Endothelial cell of umbilical vein (primary cell): ENCODE results near the gene XYLT1. TPM values are rescaled to one million over a fixed set of nuclear protein-coding genes. Genes with fewer than 3 reads are reported as not detected.
A peak's percentile ranks its signal among the peaks of the same experiment; 100 is the strongest.

Experiments
- BruUV-seq: library from RNA; stranded (reverse); fragments of 400-500 nt; replicated peaks from 2 replicates; lab custom pipeline; 2021; lab: Mats Ljungman, UMichigan
- CTCF ChIA-PET: fragments of 300-600, 350-600 bp; sonication (Branson Sonifier 250); formaldehyde crosslinking; loops from one replicate; lab custom pipeline; 2021; ENCODE audit warnings: antibody characterized with exemption, inconsistent platforms; lab: Charles Lee
- POLR2A ChIA-PET: fragments of 300-600, 350-600 bp; sonication (Branson Sonifier 250); formaldehyde crosslinking; loops from one replicate; lab custom pipeline; 2021; ENCODE audit warnings: antibody characterized with exemption, inconsistent platforms; lab: Charles Lee
- DNase-seq: peaks from one replicate; pipeline ENCODE4 v3.0.0-alpha.2; 2011; ENCODE audit warnings: low read depth, low spot score
- FAIRE-seq: peaks from 2 replicates; lab custom pipeline; 2011; peaks lifted over from hg19 to GRCh38; lab: Jason Lieb, UNC
- H2AFZ ChIP-seq: 2 replicates; pipeline ENCODE4 v1.6.0; 2012; ENCODE audit warnings: low read depth, low read length, control low read depth, inconsistent platforms
- H3K27ac ChIP-seq: 2 replicates; pipeline ENCODE4 v1.5.1; 2011; ENCODE audit warnings: low read depth, mild to moderate bottlenecking, control low read depth, low read length, moderate library complexity; ENCODE audit not compliant: insufficient read depth
- H3K27me3 ChIP-seq, 2 experiments: 2 replicates each; pipeline versions ENCODE4 v1.6.0 to v1.6.1; 2011; ENCODE audit warnings: low read length in 2 of 2, mixed read lengths in 1 of 2; ENCODE audit not compliant: control insufficient read depth in 2 of 2, insufficient read depth in 2 of 2
- H3K36me3 ChIP-seq, 2 experiments: 2 replicates in 1 of 2; 3 replicates in 1 of 2; pipeline ENCODE4 v1.5.1; 2011; ENCODE audit warnings: low read length in 2 of 2, mild to moderate bottlenecking in 1 of 2, moderate library complexity in 1 of 2; ENCODE audit not compliant: control insufficient read depth in 2 of 2, insufficient read depth in 2 of 2; ENCODE audit errors: extremely low read depth in 1 of 2
- H3K4me1 ChIP-seq: 3 replicates; pipeline ENCODE4 v1.5.1; 2011; ENCODE audit warnings: mild to moderate bottlenecking, low read length; ENCODE audit not compliant: control insufficient read depth, insufficient read depth; ENCODE audit errors: extremely low read depth
- H3K4me2 ChIP-seq: 2 replicates; pipeline ENCODE4 v1.6.1; 2011; ENCODE audit warnings: low read length, control low read depth, mixed read lengths; ENCODE audit not compliant: insufficient read depth
- H3K4me3 ChIP-seq, 3 experiments: fragments of 200-600 bp in 1 of 3; sonication (generic), shearing (Covaris generic) in 1 of 3; replicated peaks in 1 of 3; 2 replicates each; pipeline ENCODE4 v1.5.1; 2011 to 2016; ENCODE audit warnings: control low read depth in 3 of 3, low read length in 3 of 3, mild to moderate bottlenecking in 2 of 3, inconsistent platforms in 1 of 3, low read depth in 1 of 3, moderate library complexity in 1 of 3; ENCODE audit not compliant: insufficient read depth in 1 of 3
- H3K79me2 ChIP-seq: 2 replicates; pipeline ENCODE4 v1.6.0; 2012; ENCODE audit warnings: low read length, inconsistent platforms; ENCODE audit not compliant: control insufficient read depth, insufficient read depth
- H3K9ac ChIP-seq: replicated peaks from 2 replicates; pipeline ENCODE3; 2011; ENCODE audit warnings: low read length, control low read depth; ENCODE audit not compliant: insufficient read depth; ENCODE audit errors: extremely low read depth
- H3K9me1 ChIP-seq: replicated peaks from 3 replicates; pipeline ENCODE4 v1.6.0; 2011; ENCODE audit warnings: mild to moderate bottlenecking, low read length; ENCODE audit not compliant: control insufficient read depth, insufficient read depth; ENCODE audit errors: extremely low read depth
- H3K9me3 ChIP-seq: replicated peaks from 2 replicates; pipeline ENCODE4 v1.5.1; 2012; ENCODE audit warnings: low read length, inconsistent platforms; ENCODE audit not compliant: control insufficient read depth, insufficient read depth
- H4K20me1 ChIP-seq: replicated peaks from 2 replicates; pipeline ENCODE3; 2011; ENCODE audit warnings: mild to moderate bottlenecking, low read length; ENCODE audit not compliant: control insufficient read depth, insufficient read depth; ENCODE audit errors: extremely low read depth
- EZH2 ChIP-seq: IDR thresholded peaks from 2 replicates; pipeline ENCODE4 v1.6.1; 2012; ENCODE audit warnings: borderline replicate concordance, low read depth, mild to moderate bottlenecking, moderate library complexity, low read length, inconsistent platforms; ENCODE audit not compliant: severe bottlenecking
- FOS ChIP-seq: IDR thresholded peaks from 2 replicates; pipeline ENCODE4 v1.6.1; 2011; ENCODE audit warnings: mild to moderate bottlenecking, low read length, moderate library complexity, borderline replicate concordance; ENCODE audit not compliant: insufficient read depth
- GATA2 ChIP-seq: IDR thresholded peaks from 2 replicates; pipeline ENCODE4 v1.7.0; 2011; ENCODE audit warnings: low read depth, mild to moderate bottlenecking, moderate library complexity, mixed read lengths, low read length; ENCODE audit not compliant: insufficient read length, insufficient read depth
- JUN ChIP-seq: IDR thresholded peaks from 2 replicates; pipeline ENCODE4 v1.6.1; 2011; ENCODE audit warnings: borderline replicate concordance, low read depth; ENCODE audit not compliant: insufficient read length, insufficient read depth
- MYC ChIP-seq: IDR thresholded peaks from one replicate; pipeline ENCODE4 v1.6.1; 2011; ENCODE audit warnings: mild to moderate bottlenecking, low read depth, low read length
- POLR2A ChIP-seq: IDR thresholded peaks from 2 replicates; pipeline ENCODE4 v1.6.1; 2012; ENCODE audit warnings: low read depth, mild to moderate bottlenecking, control low read depth, low read length
- POLR2AphosphoS5 ChIP-seq: IDR thresholded peaks from 2 replicates; pipeline ENCODE4 v1.6.1; 2012; ENCODE audit warnings: low read depth, mild to moderate bottlenecking, control low read depth, low read length, moderate library complexity; ENCODE audit not compliant: insufficient read depth
- dilution Hi-C: fragments of 300-500 bp; cut with MboI; formaldehyde crosslinking; loops from one replicate; pipeline ENCODE4 v1.15.0; 2019; ENCODE audit warnings: low sequenced_read_pairs; ENCODE audit not compliant: extremely low pct_ligation_motif_present
- intact Hi-C: fragments of 100-400 bp; cut with micrococcal nuclease; formaldehyde crosslinking; loops from one replicate; pipeline ENCODE4 v1.10.0; 2022
- polyA plus RNA-seq, 4 experiments: library from polyadenylated mRNA; depleted of rRNA in 3 of 4; stranded (reverse) in 3 of 4; unstranded in 1 of 4; fragments of >200 nt; gene quantifications; 2 replicates each; pipeline versions ENCODE4 v1.2.1 to v1.2.3, GENCODE V29; 2011 to 2012; ENCODE audit warnings: missing spikeins in 1 of 4
- total RNA-seq: library from RNA; stranded (reverse); gene quantifications from 2 replicates; pipeline ENCODE4 v1.2.3, GENCODE V29; 2021
- TF ChIP-seq, protein P1 (sequence below): IDR thresholded peaks from 2 replicates; pipeline ENCODE4 v1.6.1; 2011; ENCODE audit not compliant: insufficient read depth, insufficient read length
- TF ChIP-seq, protein P2 (sequence below), 2 donors: IDR thresholded peaks; 1 replicate in 1 of 2; 2 replicates in 1 of 2; pipeline ENCODE4 v1.5.1; 2011; ENCODE audit warnings: low read length in 2 of 2, mild to moderate bottlenecking in 2 of 2, moderate library complexity in 2 of 2, control low read depth in 1 of 2, inconsistent platforms in 1 of 2, low read depth in 1 of 2; ENCODE audit not compliant: insufficient read depth in 1 of 2; ENCODE audit errors: extremely low read depth in 1 of 2

Gene XYLT1
- total and polyA plus RNA-seq, 2 donors (not counting 3 experiments of a cell fraction or from before 2014, with no cell fraction given) = 0.63 to 2.9 TPM

DNA sequence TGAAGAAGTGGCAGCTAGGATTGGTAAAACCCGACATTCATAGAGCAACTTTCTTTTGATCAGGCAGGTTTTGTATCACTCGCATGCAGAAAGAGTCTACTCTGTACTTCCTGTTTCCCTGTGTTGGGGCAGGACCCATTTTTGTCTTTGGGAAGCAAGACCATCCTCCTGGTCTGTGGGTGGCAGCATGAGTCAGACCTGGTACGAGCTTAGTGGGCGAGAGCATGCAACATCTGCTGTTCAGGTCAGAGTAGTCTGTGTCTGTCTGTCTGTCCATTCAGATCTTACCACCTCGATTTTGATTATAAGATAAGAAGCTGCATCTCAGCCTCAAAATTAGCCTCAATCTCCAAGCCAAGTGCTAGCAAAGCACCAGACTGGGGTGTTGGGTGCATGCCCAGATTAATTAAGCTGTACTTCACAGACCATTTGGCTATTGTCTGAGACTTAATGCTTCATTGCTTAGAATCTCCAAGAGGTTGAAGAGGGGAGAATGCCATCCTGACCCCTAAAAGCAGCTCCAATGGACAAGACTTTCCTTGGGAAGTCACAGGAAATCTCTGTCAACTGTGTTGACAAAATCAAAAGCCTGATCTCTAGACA lies 110.9 kb downstream of the XYLT1 start:
- CTCF ChIA-PET = no interaction called here
- H3K36me3 ChIP-seq = no peaks in the 10 kb centered on the region
- dilution Hi-C loops = no loop called here
- H3K4me1 ChIP-seq = peaks cover 24% of the 10 kb centered on the region
- no peaks in the 10 kb centered on the region for H3K9me1 ChIP-seq
- no peak overlapping the region for H3K27ac ChIP-seq
- no peaks in the 10 kb centered on the region for H3K27me3 ChIP-seq
- no peak overlapping the region for H3K4me2 ChIP-seq
- H3K79me2 ChIP-seq = no peaks in the 10 kb centered on the region
- H3K4me3 ChIP-seq = no peak overlapping the region
- H3K9ac ChIP-seq = no peak overlapping the region
- intact Hi-C loops = loop anchor here (2.0 to 10.0 kb wide), 2 partner anchors 37 to 105 kb away; no protein-coding TSS in a partner anchor
- no peak for TF ChIP-seq EZH2
- TF ChIP-seq MYC = no peak
- TF ChIP-seq, protein P1, sequence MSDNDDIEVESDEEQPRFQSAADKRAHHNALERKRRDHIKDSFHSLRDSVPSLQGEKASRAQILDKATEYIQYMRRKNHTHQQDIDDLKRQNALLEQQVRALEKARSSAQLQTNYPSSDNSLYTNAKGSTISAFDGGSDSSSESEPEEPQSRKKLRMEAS = no peak
- no peak for TF ChIP-seq POLR2A
- TF ChIP-seq, protein P2, sequence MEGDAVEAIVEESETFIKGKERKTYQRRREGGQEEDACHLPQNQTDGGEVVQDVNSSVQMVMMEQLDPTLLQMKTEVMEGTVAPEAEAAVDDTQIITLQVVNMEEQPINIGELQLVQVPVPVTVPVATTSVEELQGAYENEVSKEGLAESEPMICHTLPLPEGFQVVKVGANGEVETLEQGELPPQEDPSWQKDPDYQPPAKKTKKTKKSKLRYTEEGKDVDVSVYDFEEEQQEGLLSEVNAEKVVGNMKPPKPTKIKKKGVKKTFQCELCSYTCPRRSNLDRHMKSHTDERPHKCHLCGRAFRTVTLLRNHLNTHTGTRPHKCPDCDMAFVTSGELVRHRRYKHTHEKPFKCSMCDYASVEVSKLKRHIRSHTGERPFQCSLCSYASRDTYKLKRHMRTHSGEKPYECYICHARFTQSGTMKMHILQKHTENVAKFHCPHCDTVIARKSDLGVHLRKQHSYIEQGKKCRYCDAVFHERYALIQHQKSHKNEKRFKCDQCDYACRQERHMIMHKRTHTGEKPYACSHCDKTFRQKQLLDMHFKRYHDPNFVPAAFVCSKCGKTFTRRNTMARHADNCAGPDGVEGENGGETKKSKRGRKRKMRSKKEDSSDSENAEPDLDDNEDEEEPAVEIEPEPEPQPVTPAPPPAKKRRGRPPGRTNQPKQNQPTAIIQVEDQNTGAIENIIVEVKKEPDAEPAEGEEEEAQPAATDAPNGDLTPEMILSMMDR (IDR thresholded peaks at IDR 0.05; ENCODE audit: extremely low read depth in 1 of 2, insufficient read depth in 1 of 2, low read depth in 1 of 2, low read length in 2 of 2) = no peak
- no peaks in the 10 kb centered on the region for H3K9me3 ChIP-seq
- FAIRE-seq (no peak), DNase-seq (no peak)
- no peaks in the 10 kb centered on the region for H4K20me1 ChIP-seq
- no TSS peak for BruUV-seq
- H2AFZ ChIP-seq = no peak overlapping the region
- POLR2A ChIA-PET = no interaction called here

DNA sequence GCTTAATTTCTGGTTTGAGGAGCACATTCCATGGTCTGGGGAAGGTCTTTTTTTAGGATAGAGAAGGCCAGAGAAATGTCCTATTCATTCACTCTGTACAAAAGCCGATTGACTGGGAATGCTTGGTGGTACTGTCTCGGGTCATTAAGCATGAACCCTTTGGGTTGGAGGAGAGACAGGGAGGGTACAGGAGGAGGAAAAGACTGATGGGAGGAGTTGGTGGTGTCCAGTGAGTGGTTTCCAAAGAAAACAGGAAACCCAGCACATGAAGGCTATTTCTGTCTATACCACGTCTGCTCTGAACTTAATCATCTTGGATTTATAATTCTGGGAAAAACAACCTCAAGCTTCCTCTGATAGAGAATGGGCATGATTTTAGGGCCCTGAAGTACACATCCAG lies 111.9 kb downstream of the XYLT1 start:
- CTCF ChIA-PET = no interaction called here
- FAIRE-seq (peak; percentile 8), DNase-seq (no peak)
- H3K27ac ChIP-seq = no peak overlapping the region
- POLR2A ChIA-PET = no interaction called here
- H3K9ac ChIP-seq = no peak overlapping the region
- H3K36me3 ChIP-seq = no peaks in the 10 kb centered on the region
- dilution Hi-C loops = no loop called here
- H2AFZ ChIP-seq = no peak overlapping the region
- H3K4me2 ChIP-seq = no peak overlapping the region
- H3K4me1 ChIP-seq = peaks cover 24% of the 10 kb centered on the region
- intact Hi-C loops = loop anchor here (2.0 to 10.0 kb wide), 2 partner anchors 38 to 106 kb away; no protein-coding TSS in a partner anchor
- no peaks in the 10 kb centered on the region for H3K79me2 ChIP-seq
- TF ChIP-seq, protein P1 = no peak
- TF ChIP-seq POLR2AphosphoS5 (no peak), JUN (no peak), POLR2A (no peak), GATA2 (no peak), EZH2 (no peak), FOS (no peak), MYC (no peak)
- TF ChIP-seq, protein P2 (IDR thresholded peaks at IDR 0.05; ENCODE audit: extremely low read depth in 1 of 2, insufficient read depth in 1 of 2, low read depth in 1 of 2, low read length in 2 of 2) = no peak
- H3K27me3 ChIP-seq = no peaks in the 10 kb centered on the region
- H4K20me1 ChIP-seq = no peaks in the 10 kb centered on the region
- H3K9me1 ChIP-seq = no peaks in the 10 kb centered on the region
- no peak overlapping the region for H3K4me3 ChIP-seq
- no TSS peak for BruUV-seq
- H3K9me3 ChIP-seq = no peaks in the 10 kb centered on the region
